Measurements from ENCODE around the gene AACS. TPM values are rescaled to one million over a fixed set of nuclear protein-coding genes. Genes with fewer than 3 reads are reported as not detected.
A peak's percentile ranks its signal among the peaks of the same experiment; 100 is the strongest.

Gene AACS
- total and polyA plus RNA-seq, 4 donors, result 19.8 to 37.0 (median 24.5) TPM

DNA sequence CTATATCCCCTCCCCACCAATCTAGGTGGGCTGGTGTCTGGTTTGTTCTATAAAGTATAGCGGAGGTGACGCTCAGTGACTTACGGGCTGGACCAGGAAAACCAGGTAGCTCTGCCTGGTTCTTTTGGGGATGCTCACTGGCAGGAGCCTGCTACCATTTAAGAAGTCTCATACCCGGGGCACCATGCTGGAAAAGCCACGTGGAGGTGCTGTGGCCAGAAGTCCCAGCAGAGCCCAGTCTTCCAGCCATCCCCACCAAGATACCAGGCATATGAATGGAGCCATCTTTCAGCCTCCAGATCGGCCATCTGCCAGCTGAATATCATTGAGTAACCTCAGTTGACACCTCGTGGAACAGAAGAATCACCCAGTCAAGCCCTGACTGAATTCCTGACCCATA lies 87.2 kb downstream of the AACS start:
- Histone ChIP-seq H3K27me3 (ENCODE audit: control insufficient read depth, insufficient read depth, low read length) (no peaks in the 10 kb centered on the region), H3K36me3 (ENCODE audit: control insufficient read depth, insufficient read depth, low read length) (no peaks in the 10 kb centered on the region), H3K4me3 (ENCODE audit: low read depth, low read length) (no peak overlapping the region), H3K9me3 (ENCODE audit: control insufficient read depth, insufficient read depth, low read length) (no peaks in the 10 kb centered on the region), H3K27ac (ENCODE audit: low read depth, low read length) (no peak overlapping the region), H3K4me1 (ENCODE audit: control insufficient read depth, insufficient read depth, low read length) (no peaks in the 10 kb centered on the region)
- 95% methylated on average over 4 of the region's 7 CpGs for WGBS (ENCODE audit: insufficient coverage)
- DNase-seq (ENCODE audit: low read depth in 4 of 6, low spot score in 6 of 6), result no peak

DNA sequence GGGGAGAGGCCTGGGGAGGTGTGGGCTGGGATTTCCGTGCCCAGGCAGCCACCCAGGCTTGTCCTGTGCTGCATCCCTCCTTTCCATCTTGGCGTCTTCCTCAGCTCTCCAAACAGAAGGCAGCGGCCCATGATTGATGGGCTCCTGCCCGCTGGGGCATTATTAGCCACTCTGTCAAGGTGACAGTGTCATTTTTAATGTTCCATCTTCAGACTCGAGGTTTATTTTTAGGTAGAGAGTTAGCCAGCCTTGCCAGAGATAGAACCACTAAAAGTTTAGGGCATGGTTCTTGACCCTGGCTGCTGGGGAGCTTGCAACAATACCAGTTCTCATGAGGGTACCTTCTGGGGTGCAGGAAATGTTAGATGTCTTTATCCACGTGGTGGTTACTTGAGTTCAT lies 90.1 kb downstream of the AACS start:
- Histone ChIP-seq H3K27ac (ENCODE audit: low read depth, low read length) (no peak overlapping the region), H3K27me3 (ENCODE audit: control insufficient read depth, insufficient read depth, low read length) (no peaks in the 10 kb centered on the region), H3K4me1 (ENCODE audit: control insufficient read depth, insufficient read depth, low read length) (no peaks in the 10 kb centered on the region), H3K4me3 (ENCODE audit: low read depth, low read length) (no peak overlapping the region), H3K36me3 (ENCODE audit: control insufficient read depth, insufficient read depth, low read length) (no peaks in the 10 kb centered on the region), H3K9me3 (ENCODE audit: control insufficient read depth, insufficient read depth, low read length) (no peaks in the 10 kb centered on the region)
- DNase-seq (ENCODE audit: low read depth in 4 of 6, low spot score in 6 of 6), result no peak
- 44% methylated on average over 4 of the region's 6 CpGs for WGBS (ENCODE audit: insufficient coverage)

DNA sequence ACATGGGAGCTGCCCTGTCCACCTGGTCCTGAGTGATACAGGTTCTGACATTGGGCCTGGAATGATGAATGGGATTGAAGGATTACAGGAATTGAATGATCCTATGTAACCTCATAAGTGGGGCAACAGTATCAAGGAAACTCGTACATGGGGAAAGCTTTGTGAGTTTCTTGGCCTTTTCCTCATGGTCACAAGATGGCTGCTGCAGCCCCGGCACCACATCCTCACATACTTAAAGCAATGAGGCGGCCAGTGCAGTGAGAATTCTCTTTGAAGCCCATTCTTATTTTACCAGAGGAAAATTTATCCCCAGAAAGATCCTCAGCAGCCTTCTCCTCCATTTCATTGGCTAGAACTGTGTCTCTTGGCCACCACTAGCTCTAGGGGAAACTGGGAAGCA lies 91.9 kb downstream of the AACS start:
- WGBS (ENCODE audit: insufficient coverage), result 90% methylated on average over 3 of the region's 3 CpGs
- H3K36me3 ChIP-seq (ENCODE audit: control insufficient read depth, insufficient read depth, low read length), result no peaks in the 10 kb centered on the region

DNA sequence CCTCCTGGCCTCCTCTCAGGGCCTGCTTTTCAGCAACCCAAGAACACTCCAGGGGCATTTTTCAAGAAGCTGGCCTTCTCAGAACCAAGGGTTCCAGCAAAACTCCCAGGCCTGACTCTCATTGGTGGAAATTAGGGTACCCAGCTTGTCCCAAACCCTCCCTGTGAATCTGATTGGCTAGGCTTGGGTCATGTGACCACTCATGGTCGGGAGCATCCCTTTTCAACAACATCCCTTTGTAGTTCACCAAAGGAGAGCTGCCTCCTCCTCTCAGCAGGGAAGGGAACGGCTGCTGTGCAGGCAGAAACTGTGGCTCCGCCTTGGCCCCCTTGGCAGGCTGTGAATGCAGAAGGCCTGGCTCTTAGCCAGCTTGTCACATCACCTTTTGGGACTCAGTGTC lies 94.5 kb downstream of the AACS start:
- H3K27me3 ChIP-seq (ENCODE audit: control insufficient read depth, insufficient read depth, low read length), result no peaks in the 10 kb centered on the region
- WGBS (ENCODE audit: insufficient coverage), result 38% methylated on average over 3 of the region's 3 CpGs
- DNase-seq (ENCODE audit: low read depth in 4 of 6, low spot score in 6 of 6), result no peak

More for the DNA sequence above, 91.9 kb downstream of the AACS start:
- no peaks in the 10 kb centered on the region for H3K27me3 ChIP-seq (ENCODE audit: control insufficient read depth, insufficient read depth, low read length)
- no peak overlapping the region for H3K4me3 ChIP-seq (ENCODE audit: low read depth, low read length)
- no peaks in the 10 kb centered on the region for H3K4me1 ChIP-seq (ENCODE audit: control insufficient read depth, insufficient read depth, low read length)
- no peak for DNase-seq (ENCODE audit: low read depth in 4 of 6, low spot score in 6 of 6)
- H3K9me3 ChIP-seq (ENCODE audit: control insufficient read depth, insufficient read depth, low read length), result no peaks in the 10 kb centered on the region
- no peak overlapping the region for H3K27ac ChIP-seq (ENCODE audit: low read depth, low read length)

DNA sequence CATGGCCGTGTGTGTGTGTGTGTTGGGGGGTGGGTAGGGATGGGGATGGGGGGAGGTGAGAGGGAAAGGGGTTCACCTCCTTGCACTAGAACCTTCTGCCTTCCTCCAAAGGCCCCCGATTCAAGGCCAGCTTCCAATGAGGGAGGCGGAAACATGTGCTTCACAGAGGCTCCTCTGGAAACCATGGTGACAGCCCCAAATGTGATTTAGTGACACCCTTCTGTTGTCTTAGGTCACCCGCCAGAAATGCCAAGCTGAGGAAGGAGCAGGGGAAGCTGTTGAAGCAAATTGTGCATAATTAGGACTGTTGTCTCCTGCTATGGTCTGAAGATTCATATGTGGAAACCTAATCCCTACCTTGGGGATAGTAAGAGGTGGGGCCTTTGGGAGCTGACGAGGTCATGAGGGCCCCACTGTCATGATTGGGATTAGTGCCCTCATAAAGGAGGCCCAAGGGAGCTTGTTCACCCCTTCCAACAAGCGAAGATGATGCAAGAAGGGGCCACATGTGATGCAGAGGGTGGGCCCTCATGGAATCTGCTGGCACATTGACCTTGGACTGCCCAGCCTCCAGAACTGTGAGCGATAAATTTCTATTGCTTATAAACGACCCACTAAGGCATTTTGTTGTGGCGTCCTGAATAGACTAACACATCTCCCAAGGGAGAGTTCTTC lies 95.2 kb downstream of the AACS start:
- WGBS (ENCODE audit: insufficient coverage), result 87% methylated on average over 3 of the region's 9 CpGs
- Histone ChIP-seq H3K4me1 (ENCODE audit: control insufficient read depth, insufficient read depth, low read length) (no peaks in the 10 kb centered on the region), H3K27ac (ENCODE audit: low read depth, low read length) (no peak overlapping the region), H3K36me3 (ENCODE audit: control insufficient read depth, insufficient read depth, low read length) (no peaks in the 10 kb centered on the region), H3K4me3 (ENCODE audit: low read depth, low read length) (no peak overlapping the region), H3K9me3 (ENCODE audit: control insufficient read depth, insufficient read depth, low read length) (no peaks in the 10 kb centered on the region), H3K27me3 (ENCODE audit: control insufficient read depth, insufficient read depth, low read length) (no peaks in the 10 kb centered on the region)
- peak in 1 of 6 donors; percentile 76 for DNase-seq (ENCODE audit: low read depth in 4 of 6, low spot score in 6 of 6)

More for the DNA sequence above, 94.5 kb downstream of the AACS start:
- Histone ChIP-seq H3K4me3 (ENCODE audit: low read depth, low read length) (no peak overlapping the region), H3K4me1 (ENCODE audit: control insufficient read depth, insufficient read depth, low read length) (no peaks in the 10 kb centered on the region), H3K27ac (ENCODE audit: low read depth, low read length) (no peak overlapping the region), H3K36me3 (ENCODE audit: control insufficient read depth, insufficient read depth, low read length) (no peaks in the 10 kb centered on the region), H3K9me3 (ENCODE audit: control insufficient read depth, insufficient read depth, low read length) (no peaks in the 10 kb centered on the region)

DNA sequence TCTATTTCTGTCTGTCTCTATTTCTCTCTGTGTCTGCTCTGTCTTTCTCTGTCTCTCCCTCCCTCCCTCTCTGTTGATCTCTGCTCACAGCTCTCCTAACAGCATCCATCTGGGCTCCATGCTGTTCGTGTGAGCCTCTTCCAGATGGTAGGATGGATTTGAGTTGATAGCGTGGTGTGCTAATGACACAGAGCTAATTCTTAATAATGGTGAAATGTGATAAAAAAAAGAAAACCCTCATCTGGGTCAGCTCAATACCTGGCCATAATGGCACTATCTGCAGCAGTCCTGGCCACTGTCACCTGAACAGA lies 96.4 kb downstream of the AACS start:
- H3K27ac ChIP-seq (ENCODE audit: low read depth, low read length), result no peak overlapping the region
- H3K4me3 ChIP-seq (ENCODE audit: low read depth, low read length), result no peak overlapping the region
- H3K36me3 ChIP-seq (ENCODE audit: control insufficient read depth, insufficient read depth, low read length), result no peaks in the 10 kb centered on the region
- DNase-seq (ENCODE audit: low read depth in 4 of 6, low spot score in 6 of 6), result peak in 2 of 6 donors; percentile 84 to 85
- no CpG with 5 or more reads among the region's 2 CpGs for WGBS (ENCODE audit: insufficient coverage)
- H3K9me3 ChIP-seq (ENCODE audit: control insufficient read depth, insufficient read depth, low read length), result no peaks in the 10 kb centered on the region
- H3K27me3 ChIP-seq (ENCODE audit: control insufficient read depth, insufficient read depth, low read length), result no peaks in the 10 kb centered on the region
- H3K4me1 ChIP-seq (ENCODE audit: control insufficient read depth, insufficient read depth, low read length), result no peaks in the 10 kb centered on the region

DNA sequence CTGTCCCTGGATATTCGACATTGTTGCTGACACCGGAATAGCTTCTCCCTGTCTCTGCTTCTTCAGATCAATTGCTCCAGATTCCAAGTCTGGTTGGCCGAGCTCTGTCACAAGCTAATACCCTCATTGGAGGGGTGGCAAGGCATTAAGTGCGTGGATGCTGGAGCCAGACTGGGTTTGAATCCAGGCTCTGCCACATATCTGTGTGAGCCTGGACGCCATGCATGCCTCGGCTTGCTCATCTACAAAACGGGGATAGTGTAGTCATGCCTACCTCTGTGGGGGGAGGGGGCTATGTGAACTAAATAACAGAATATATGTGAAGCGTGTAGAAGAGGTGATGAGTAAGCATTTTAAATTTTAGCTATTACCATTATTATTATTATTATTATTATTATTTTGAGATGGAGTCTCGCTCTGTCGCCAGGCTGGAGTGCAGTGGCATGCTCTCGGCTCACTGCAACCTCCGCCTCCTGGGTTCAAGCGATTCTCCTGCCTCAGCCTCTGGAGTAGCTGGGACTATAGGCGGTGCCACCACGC lies 97.3 kb downstream of the AACS start:
- Histone ChIP-seq H3K9me3 (ENCODE audit: control insufficient read depth, insufficient read depth, low read length) (no peaks in the 10 kb centered on the region), H3K27ac (ENCODE audit: low read depth, low read length) (no peak overlapping the region), H3K27me3 (ENCODE audit: control insufficient read depth, insufficient read depth, low read length) (no peaks in the 10 kb centered on the region), H3K36me3 (ENCODE audit: control insufficient read depth, insufficient read depth, low read length) (no peaks in the 10 kb centered on the region), H3K4me1 (ENCODE audit: control insufficient read depth, insufficient read depth, low read length) (no peaks in the 10 kb centered on the region), H3K4me3 (ENCODE audit: low read depth, low read length) (no peak overlapping the region)
- WGBS (ENCODE audit: insufficient coverage), result 93% methylated on average over 9 of the region's 15 CpGs
- DNase-seq (ENCODE audit: low read depth in 4 of 6, low spot score in 6 of 6), result no peak

DNA sequence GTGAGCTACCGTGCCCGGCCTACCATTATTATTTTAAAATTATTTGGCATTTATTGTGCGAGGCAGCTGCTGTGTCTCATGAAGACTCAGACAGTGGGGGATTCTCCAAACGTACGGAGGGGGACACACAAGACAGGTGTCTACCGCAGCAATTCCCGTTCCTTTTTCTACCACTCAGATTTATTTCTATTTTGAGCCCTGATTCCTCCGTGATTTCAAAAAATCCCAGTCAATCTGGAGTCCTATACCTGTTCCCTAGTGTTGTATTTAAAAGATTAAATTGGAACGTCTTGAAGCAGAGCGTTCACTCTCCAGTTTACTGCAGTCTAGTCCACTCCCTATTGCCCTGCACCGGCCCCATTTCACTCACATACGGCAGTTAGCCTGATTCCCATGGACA lies 97.9 kb downstream of the AACS start:
- no peaks in the 10 kb centered on the region for H3K9me3 ChIP-seq (ENCODE audit: control insufficient read depth, insufficient read depth, low read length)
- WGBS (ENCODE audit: insufficient coverage), result 75% methylated on average over 7 of the region's 12 CpGs
- no peaks in the 10 kb centered on the region for H3K4me1 ChIP-seq (ENCODE audit: control insufficient read depth, insufficient read depth, low read length)
- no peaks in the 10 kb centered on the region for H3K27me3 ChIP-seq (ENCODE audit: control insufficient read depth, insufficient read depth, low read length)
- no peaks in the 10 kb centered on the region for H3K36me3 ChIP-seq (ENCODE audit: control insufficient read depth, insufficient read depth, low read length)
- no peak for DNase-seq (ENCODE audit: low read depth in 4 of 6, low spot score in 6 of 6)
- no peak overlapping the region for H3K27ac ChIP-seq (ENCODE audit: low read depth, low read length)
- H3K4me3 ChIP-seq (ENCODE audit: low read depth, low read length), result no peak overlapping the region

DNA sequence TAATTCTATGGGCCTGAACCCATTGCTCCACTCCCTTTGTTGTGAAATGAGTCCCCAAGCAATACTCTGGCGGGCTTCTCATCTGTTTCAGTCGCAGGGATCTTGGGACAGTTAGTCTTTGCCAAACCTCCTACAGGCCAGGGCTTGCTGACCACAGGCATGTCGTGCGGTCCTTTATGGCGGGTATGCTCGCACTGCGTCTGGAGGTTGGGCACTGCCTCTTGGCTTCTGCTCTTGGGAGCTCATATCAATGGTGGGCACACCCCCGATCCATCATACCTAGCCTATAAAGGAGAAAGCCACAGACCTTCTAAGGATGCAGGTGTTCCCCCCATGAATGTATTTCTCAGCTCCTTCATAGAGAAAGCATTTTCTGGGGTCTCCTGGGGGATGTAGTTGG lies 99.3 kb downstream of the AACS start:
- Histone ChIP-seq H3K36me3 (ENCODE audit: control insufficient read depth, insufficient read depth, low read length) (no peaks in the 10 kb centered on the region), H3K4me3 (ENCODE audit: low read depth, low read length) (no peak overlapping the region), H3K27ac (ENCODE audit: low read depth, low read length) (no peak overlapping the region), H3K4me1 (ENCODE audit: control insufficient read depth, insufficient read depth, low read length) (no peaks in the 10 kb centered on the region), H3K9me3 (ENCODE audit: control insufficient read depth, insufficient read depth, low read length) (peaks cover 4% of the 10 kb centered on the region), H3K27me3 (ENCODE audit: control insufficient read depth, insufficient read depth, low read length) (no peaks in the 10 kb centered on the region)
- DNase-seq (ENCODE audit: low read depth in 4 of 6, low spot score in 6 of 6), result no peak
- 96% methylated on average over 7 of the region's 8 CpGs for WGBS (ENCODE audit: insufficient coverage)

DNA sequence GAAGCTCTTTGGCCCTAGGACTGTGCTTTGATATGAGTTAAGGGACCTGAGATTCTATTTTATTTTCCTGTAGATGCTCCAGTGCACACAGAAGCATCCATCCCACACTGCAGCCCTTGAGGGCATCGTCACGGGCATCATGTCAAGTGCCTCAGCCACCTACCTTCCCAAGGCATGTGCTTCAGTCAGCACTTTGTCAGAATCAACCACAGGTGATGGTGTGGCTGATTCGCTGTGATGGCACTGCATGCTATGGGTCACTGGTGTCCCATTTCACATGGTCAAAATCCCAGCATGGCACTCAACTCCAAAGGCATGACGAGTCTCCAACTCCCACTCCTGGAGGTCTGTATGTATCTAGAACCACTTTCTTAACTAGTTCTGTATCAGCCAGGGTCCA lies 100.8 kb downstream of the AACS start:
- no peaks in the 10 kb centered on the region for H3K27me3 ChIP-seq (ENCODE audit: control insufficient read depth, insufficient read depth, low read length)
- H3K4me3 ChIP-seq (ENCODE audit: low read depth, low read length), result no peak overlapping the region
- H3K9me3 ChIP-seq (ENCODE audit: control insufficient read depth, insufficient read depth, low read length), result peaks cover 6% of the 10 kb centered on the region
- 93% methylated on average over 3 of the region's 4 CpGs for WGBS (ENCODE audit: insufficient coverage)
- H3K27ac ChIP-seq (ENCODE audit: low read depth, low read length), result no peak overlapping the region
- H3K36me3 ChIP-seq (ENCODE audit: control insufficient read depth, insufficient read depth, low read length), result no peaks in the 10 kb centered on the region
- H3K4me1 ChIP-seq (ENCODE audit: control insufficient read depth, insufficient read depth, low read length), result no peaks in the 10 kb centered on the region
- DNase-seq (ENCODE audit: low read depth in 4 of 6, low spot score in 6 of 6), result no peak

Data from spinal cord (tissue), 10 donors.